Measurements from ENCODE around the gene SPOCK2. TPM values are rescaled to one million over a fixed set of nuclear protein-coding genes. Genes with fewer than 3 reads are reported as not detected.

Gene SPOCK2
- total RNA-seq, 1 donor: 0.36 TPM

DNA sequence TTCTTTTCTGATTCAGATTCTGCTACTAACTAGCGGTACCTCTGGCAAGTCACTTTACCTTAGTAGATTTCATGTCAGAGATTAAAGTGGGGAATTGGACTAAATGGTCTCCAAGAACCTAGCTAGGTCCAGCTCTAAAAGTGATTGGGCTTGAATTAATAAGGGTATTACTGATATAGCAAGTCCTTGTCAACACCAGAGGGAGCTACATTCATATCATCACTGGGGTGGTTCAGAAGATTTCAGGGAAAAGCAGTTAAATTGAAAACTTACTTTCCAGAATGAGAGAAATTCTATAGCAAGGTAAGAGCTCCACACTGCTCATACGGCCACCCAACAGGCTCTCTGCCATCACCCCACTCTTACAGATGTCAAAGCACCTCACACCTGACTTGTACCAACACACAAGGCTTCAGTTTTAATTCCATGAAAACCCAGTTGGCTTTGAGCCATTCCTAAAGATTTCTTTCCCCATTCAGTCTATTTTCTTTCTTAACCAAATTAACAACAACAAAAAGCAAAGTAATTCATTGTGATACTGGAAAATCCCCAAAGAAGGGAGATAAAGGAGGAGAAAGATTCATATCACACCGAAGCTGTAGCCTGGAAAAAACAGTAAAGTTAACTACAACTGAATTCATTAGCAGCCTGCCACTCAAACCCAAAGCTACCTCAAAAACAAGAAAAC is 38.0 kb upstream of the SPOCK2 start:
- H4K20me1 ChIP-seq (ENCODE audit: insufficient read depth, low read length): no peaks in the 10 kb centered on the region
- no peak overlapping the region for H3K4me3 ChIP-seq (ENCODE audit: insufficient read depth, low read length)
- no peaks in the 10 kb centered on the region for H3K36me3 ChIP-seq (ENCODE audit: insufficient read depth, low read length)
- H3K79me2 ChIP-seq (ENCODE audit: insufficient read depth, low read length): no peaks in the 10 kb centered on the region
- no peak overlapping the region for H3K27ac ChIP-seq (ENCODE audit: low read depth, low read length)
- no peaks in the 10 kb centered on the region for H3K9me3 ChIP-seq (ENCODE audit: low read depth, low read length)
- H3K27me3 ChIP-seq (ENCODE audit: insufficient read depth, low read length): no peaks in the 10 kb centered on the region
- peak; percentile 65 for DNase-seq (ENCODE audit: insufficient read length, low spot score, missing footprints)
- H2AFZ ChIP-seq (ENCODE audit: low read length): no peak overlapping the region
- TF ChIP-seq, protein P1, sequence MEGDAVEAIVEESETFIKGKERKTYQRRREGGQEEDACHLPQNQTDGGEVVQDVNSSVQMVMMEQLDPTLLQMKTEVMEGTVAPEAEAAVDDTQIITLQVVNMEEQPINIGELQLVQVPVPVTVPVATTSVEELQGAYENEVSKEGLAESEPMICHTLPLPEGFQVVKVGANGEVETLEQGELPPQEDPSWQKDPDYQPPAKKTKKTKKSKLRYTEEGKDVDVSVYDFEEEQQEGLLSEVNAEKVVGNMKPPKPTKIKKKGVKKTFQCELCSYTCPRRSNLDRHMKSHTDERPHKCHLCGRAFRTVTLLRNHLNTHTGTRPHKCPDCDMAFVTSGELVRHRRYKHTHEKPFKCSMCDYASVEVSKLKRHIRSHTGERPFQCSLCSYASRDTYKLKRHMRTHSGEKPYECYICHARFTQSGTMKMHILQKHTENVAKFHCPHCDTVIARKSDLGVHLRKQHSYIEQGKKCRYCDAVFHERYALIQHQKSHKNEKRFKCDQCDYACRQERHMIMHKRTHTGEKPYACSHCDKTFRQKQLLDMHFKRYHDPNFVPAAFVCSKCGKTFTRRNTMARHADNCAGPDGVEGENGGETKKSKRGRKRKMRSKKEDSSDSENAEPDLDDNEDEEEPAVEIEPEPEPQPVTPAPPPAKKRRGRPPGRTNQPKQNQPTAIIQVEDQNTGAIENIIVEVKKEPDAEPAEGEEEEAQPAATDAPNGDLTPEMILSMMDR (IDR thresholded peaks at IDR 0.05; ENCODE audit: extremely low read depth, low read depth, low read length): peak; percentile 64
- peaks cover 15% of the 10 kb centered on the region for H3K4me1 ChIP-seq (ENCODE audit: insufficient read depth, low read length)
- H3K4me2 ChIP-seq (ENCODE audit: insufficient read depth, low read length): no peak overlapping the region

DNA sequence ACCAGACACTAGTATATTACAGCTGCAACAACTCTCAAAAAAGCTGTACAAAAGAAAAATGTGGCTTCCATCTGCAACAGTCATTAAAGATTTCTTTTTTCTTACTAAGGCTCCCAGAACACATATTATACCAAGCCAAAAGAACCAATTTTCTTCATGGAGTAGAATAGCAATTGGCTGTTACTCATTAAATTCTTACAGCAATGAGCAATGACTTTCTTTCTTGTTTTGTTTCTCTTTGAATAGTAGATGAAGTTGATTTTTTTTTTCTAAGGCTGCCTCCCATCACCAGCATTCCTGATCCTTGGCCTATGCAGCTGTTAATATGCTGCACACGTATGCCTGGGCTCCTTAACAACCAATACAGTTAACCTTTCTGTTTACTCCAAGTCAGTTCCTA is 36.6 kb upstream of the SPOCK2 start:
- Histone ChIP-seq H3K9me3 (ENCODE audit: low read depth, low read length) (no peaks in the 10 kb centered on the region), H3K36me3 (ENCODE audit: insufficient read depth, low read length) (no peaks in the 10 kb centered on the region), H3K27me3 (ENCODE audit: insufficient read depth, low read length) (no peaks in the 10 kb centered on the region), H3K4me1 (ENCODE audit: insufficient read depth, low read length) (peaks cover 15% of the 10 kb centered on the region), H2AFZ (ENCODE audit: low read length) (no peak overlapping the region), H3K4me3 (ENCODE audit: insufficient read depth, low read length) (no peak overlapping the region), H4K20me1 (ENCODE audit: insufficient read depth, low read length) (no peaks in the 10 kb centered on the region), H3K79me2 (ENCODE audit: insufficient read depth, low read length) (no peaks in the 10 kb centered on the region), H3K4me2 (ENCODE audit: insufficient read depth, low read length) (no peak overlapping the region), H3K27ac (ENCODE audit: low read depth, low read length) (peak overlapping the region; percentile 49)
- peak; percentile 36 for DNase-seq (ENCODE audit: insufficient read length, low spot score, missing footprints)
- TF ChIP-seq, protein P1 (IDR thresholded peaks at IDR 0.05; ENCODE audit: extremely low read depth, low read depth, low read length): no peak

DNA sequence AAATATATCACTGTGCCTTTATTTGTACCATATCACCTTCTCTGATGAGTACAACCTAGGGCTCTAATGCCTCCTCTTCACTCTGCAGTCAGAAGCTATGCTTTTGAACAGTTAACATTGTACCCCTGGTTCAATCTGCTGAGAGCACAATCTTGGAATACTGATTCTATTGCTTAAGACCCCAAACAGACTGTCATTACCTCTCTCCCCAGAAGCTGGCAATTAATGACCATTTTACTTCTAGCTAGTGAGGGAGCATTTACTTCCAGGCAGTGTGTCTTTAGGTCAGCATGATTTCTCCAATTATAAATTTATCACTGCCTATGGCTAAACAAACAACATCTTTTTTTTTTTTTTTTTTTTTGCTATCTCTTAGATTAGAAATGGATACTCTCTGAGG is 36.0 kb upstream of the SPOCK2 start:
- no peaks in the 10 kb centered on the region for H3K9me3 ChIP-seq (ENCODE audit: low read depth, low read length)
- DNase-seq (ENCODE audit: insufficient read length, low spot score, missing footprints): no peak
- H3K79me2 ChIP-seq (ENCODE audit: insufficient read depth, low read length): no peaks in the 10 kb centered on the region
- H3K4me2 ChIP-seq (ENCODE audit: insufficient read depth, low read length): no peak overlapping the region
- no peak overlapping the region for H3K4me3 ChIP-seq (ENCODE audit: insufficient read depth, low read length)
- TF ChIP-seq, protein P1 (IDR thresholded peaks at IDR 0.05; ENCODE audit: extremely low read depth, low read depth, low read length): no peak
- no peaks in the 10 kb centered on the region for H4K20me1 ChIP-seq (ENCODE audit: insufficient read depth, low read length)
- peaks cover 15% of the 10 kb centered on the region for H3K4me1 ChIP-seq (ENCODE audit: insufficient read depth, low read length)
- H2AFZ ChIP-seq (ENCODE audit: low read length): no peak overlapping the region
- no peaks in the 10 kb centered on the region for H3K36me3 ChIP-seq (ENCODE audit: insufficient read depth, low read length)
- peak overlapping the region; percentile 4 for H3K27ac ChIP-seq (ENCODE audit: low read depth, low read length)
- H3K27me3 ChIP-seq (ENCODE audit: insufficient read depth, low read length): no peaks in the 10 kb centered on the region

DNA sequence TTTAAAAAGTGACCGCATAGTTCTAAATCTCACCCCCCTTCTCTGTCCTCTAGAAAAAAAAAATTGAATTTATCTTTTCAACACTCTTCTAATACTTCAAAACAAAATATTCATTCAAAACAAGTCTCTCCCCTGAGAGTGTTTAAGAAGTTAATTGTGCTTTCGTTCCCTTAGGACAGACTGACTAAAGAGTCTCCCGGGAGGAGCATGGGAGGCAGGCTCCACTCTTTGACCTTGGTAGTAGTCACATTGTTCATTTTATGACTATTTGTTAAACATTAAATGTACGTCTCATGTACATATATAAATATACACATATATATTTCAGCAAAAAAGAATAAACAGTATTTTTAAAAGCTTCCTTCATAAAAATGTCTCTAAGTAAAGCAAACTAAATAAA is 35.3 kb upstream of the SPOCK2 start:
- TF ChIP-seq, protein P1 (IDR thresholded peaks at IDR 0.05; ENCODE audit: extremely low read depth, low read depth, low read length): no peak
- no peaks in the 10 kb centered on the region for H3K36me3 ChIP-seq (ENCODE audit: insufficient read depth, low read length)
- H3K27me3 ChIP-seq (ENCODE audit: insufficient read depth, low read length): no peaks in the 10 kb centered on the region
- H3K4me3 ChIP-seq (ENCODE audit: insufficient read depth, low read length): no peak overlapping the region
- H3K27ac ChIP-seq (ENCODE audit: low read depth, low read length): no peak overlapping the region
- no peak overlapping the region for H2AFZ ChIP-seq (ENCODE audit: low read length)
- H3K79me2 ChIP-seq (ENCODE audit: insufficient read depth, low read length): no peaks in the 10 kb centered on the region
- DNase-seq (ENCODE audit: insufficient read length, low spot score, missing footprints): no peak
- peaks cover 15% of the 10 kb centered on the region for H3K4me1 ChIP-seq (ENCODE audit: insufficient read depth, low read length)
- no peak overlapping the region for H3K4me2 ChIP-seq (ENCODE audit: insufficient read depth, low read length)
- no peaks in the 10 kb centered on the region for H4K20me1 ChIP-seq (ENCODE audit: insufficient read depth, low read length)
- H3K9me3 ChIP-seq (ENCODE audit: low read depth, low read length): no peaks in the 10 kb centered on the region

Measured in osteoblast (primary cell).